HepG2 (cell line): ENCODE data around the gene OSBPL5. TPM values are rescaled to one million over a fixed set of nuclear protein-coding genes. Genes with fewer than 3 reads are reported as not detected.

Experiments used
- BORCS8-MEF2B ChIP-seq: sonication (generic); formaldehyde crosslinking; IDR thresholded peaks from 2 replicates; pipeline ENCODE4 v1.8.0; 2022; ENCODE audit warnings: mild to moderate bottlenecking, missing genetic modification reagents
- CREM ChIP-seq, 2 experiments: sonication (generic) in 1 of 2; formaldehyde crosslinking in 1 of 2; IDR thresholded peaks; 2 replicates each; pipeline versions ENCODE4 v1.4.0 to v1.6.1; 2016 to 2020; ENCODE audit warnings: antibody characterized with exemption in 1 of 2, mild to moderate bottlenecking in 1 of 2, missing genetic modification reagents in 1 of 2
- FOXK2 ChIP-seq: fragments of 450-650 bp; IDR thresholded peaks from 2 replicates; pipeline ENCODE4 v1.6.1; 2016
- GABPA ChIP-seq, 2 experiments: IDR thresholded peaks; 2 replicates each; pipeline ENCODE4 v1.6.1; 2011 to 2016; ENCODE audit warnings: low read depth in 2 of 2, low read length in 1 of 2, missing biosample characterization in 1 of 2, missing genetic modification characterization in 1 of 2
- HNRNPLL ChIP-seq: fragments of 200-400 bp; formaldehyde crosslinking; IDR thresholded peaks from 2 replicates; pipeline ENCODE4 v1.6.1; 2017; ENCODE audit warnings: mild to moderate bottlenecking, low read depth, low read length; ENCODE audit not compliant: poor library complexity, severe bottlenecking
- KLF11 ChIP-seq: IDR thresholded peaks from 2 replicates; pipeline ENCODE4 v1.6.1; 2016; ENCODE audit warnings: missing compliant biosample characterization
- MAFK ChIP-seq, 2 experiments: IDR thresholded peaks in 1 of 2; conservative IDR thresholded peaks in 1 of 2; 2 replicates each; pipeline ENCODE4 v1.6.1; 2011; ENCODE audit warnings: improper control_type of control experiment in 2 of 2, low read length in 2 of 2
- NR2F2 ChIP-seq: IDR thresholded peaks from 2 replicates; pipeline ENCODE4 v1.6.1; 2012; ENCODE audit warnings: low read depth, inconsistent platforms, borderline replicate concordance
- RELA ChIP-seq: sonication (generic); formaldehyde crosslinking; IDR thresholded peaks from 2 replicates; pipeline ENCODE4 v1.4.0; 2020; ENCODE audit warnings: missing genetic modification reagents
- SAFB2 ChIP-seq: sonication (generic); formaldehyde crosslinking; IDR thresholded peaks from 2 replicates; pipeline ENCODE4 v1.5.1; 2020; ENCODE audit warnings: missing genetic modification reagents, low read depth, mild to moderate bottlenecking, borderline replicate concordance
- STAG1 ChIP-seq: sonication (generic); formaldehyde crosslinking; IDR thresholded peaks from 2 replicates; pipeline ENCODE4 v1.4.0; 2020; ENCODE audit warnings: missing genetic modification reagents
- ZNF225 ChIP-seq: sonication (generic); formaldehyde crosslinking; IDR thresholded peaks from 2 replicates; pipeline ENCODE4 v1.4.0; 2020; ENCODE audit warnings: mild to moderate bottlenecking, missing genetic modification reagents
- ZNF260 ChIP-seq: sonication (generic); formaldehyde crosslinking; IDR thresholded peaks from 2 replicates; pipeline ENCODE4 v1.4.0; 2020; ENCODE audit warnings: missing genetic modification reagents, low read depth, mild to moderate bottlenecking, borderline replicate concordance
- ZNF329 ChIP-seq: sonication (generic); formaldehyde crosslinking; IDR thresholded peaks from 2 replicates; pipeline ENCODE4 v1.9.0; 2021; ENCODE audit warnings: low read depth, mild to moderate bottlenecking, missing genetic modification reagents
- ZNF468 ChIP-seq: sonication (generic); formaldehyde crosslinking; IDR thresholded peaks from 2 replicates; pipeline ENCODE4 v1.8.0; 2022; ENCODE audit warnings: mild to moderate bottlenecking, moderate library complexity, missing genetic modification reagents
- ZNF512 ChIP-seq: sonication (generic); formaldehyde crosslinking; IDR thresholded peaks from 2 replicates; pipeline ENCODE4 v1.4.0; 2020; ENCODE audit warnings: mild to moderate bottlenecking, missing genetic modification reagents
- ZNF530 ChIP-seq: sonication (generic); formaldehyde crosslinking; IDR thresholded peaks from 2 replicates; pipeline ENCODE4 v1.5.0; 2020; ENCODE audit warnings: low read depth, mild to moderate bottlenecking, missing genetic modification reagents
- ZNF678 ChIP-seq: sonication (generic); formaldehyde crosslinking; IDR thresholded peaks from 2 replicates; pipeline ENCODE4 v1.4.0; 2020; ENCODE audit warnings: mild to moderate bottlenecking, missing genetic modification reagents
- polyA plus RNA-seq, 8 experiments: library from polyadenylated mRNA; depleted of rRNA in 3 of 8; stranded (reverse) in 7 of 8; unstranded in 1 of 8; fragments of >200 nt; fragmentation: Illumina TruSeq in 4 of 8; extraction: Trizol in 4 of 8; gene quantifications; 2 replicates each; pipeline versions ENCODE4 v1.2.1 to v1.2.3, GENCODE V29; 2011 to 2016; ENCODE audit warnings: low read depth in 4 of 8, missing spikeins in 1 of 8, mixed read lengths in 1 of 8; ENCODE audit not compliant: insufficient read depth in 1 of 8
- total RNA-seq, 5 experiments: library from RNA; depleted of rRNA; stranded (reverse); fragments of >200 nt; fragmentation: Illumina TruSeq; extraction: Trizol; gene quantifications; 2 replicates each; pipeline ENCODE4 v1.2.3, GENCODE V29; 2016; ENCODE audit warnings: low read depth in 1 of 5
- TF ChIP-seq, protein P1 (sequence below): sonication (generic); formaldehyde crosslinking; IDR thresholded peaks from 2 replicates; pipeline ENCODE4 v1.5.0; 2020; ENCODE audit warnings: missing genetic modification reagents
- TF ChIP-seq, protein P2 (sequence below): sonication (generic); formaldehyde crosslinking; IDR thresholded peaks from 2 replicates; pipeline ENCODE4 v1.5.1; 2020; ENCODE audit warnings: missing genetic modification reagents, mild to moderate bottlenecking, borderline replicate concordance
- TF ChIP-seq, protein P3 (sequence below): sonication (generic); formaldehyde crosslinking; IDR thresholded peaks from 2 replicates; pipeline ENCODE4 v1.4.0; 2020; ENCODE audit warnings: missing genetic modification reagents, mild to moderate bottlenecking, borderline replicate concordance

OSBPL5 gene
- total and polyA plus RNA-seq, 2 of the 13 experiments (the other 11 are each of a cell fraction or from before 2014, with no cell fraction given): not detected

DNA sequence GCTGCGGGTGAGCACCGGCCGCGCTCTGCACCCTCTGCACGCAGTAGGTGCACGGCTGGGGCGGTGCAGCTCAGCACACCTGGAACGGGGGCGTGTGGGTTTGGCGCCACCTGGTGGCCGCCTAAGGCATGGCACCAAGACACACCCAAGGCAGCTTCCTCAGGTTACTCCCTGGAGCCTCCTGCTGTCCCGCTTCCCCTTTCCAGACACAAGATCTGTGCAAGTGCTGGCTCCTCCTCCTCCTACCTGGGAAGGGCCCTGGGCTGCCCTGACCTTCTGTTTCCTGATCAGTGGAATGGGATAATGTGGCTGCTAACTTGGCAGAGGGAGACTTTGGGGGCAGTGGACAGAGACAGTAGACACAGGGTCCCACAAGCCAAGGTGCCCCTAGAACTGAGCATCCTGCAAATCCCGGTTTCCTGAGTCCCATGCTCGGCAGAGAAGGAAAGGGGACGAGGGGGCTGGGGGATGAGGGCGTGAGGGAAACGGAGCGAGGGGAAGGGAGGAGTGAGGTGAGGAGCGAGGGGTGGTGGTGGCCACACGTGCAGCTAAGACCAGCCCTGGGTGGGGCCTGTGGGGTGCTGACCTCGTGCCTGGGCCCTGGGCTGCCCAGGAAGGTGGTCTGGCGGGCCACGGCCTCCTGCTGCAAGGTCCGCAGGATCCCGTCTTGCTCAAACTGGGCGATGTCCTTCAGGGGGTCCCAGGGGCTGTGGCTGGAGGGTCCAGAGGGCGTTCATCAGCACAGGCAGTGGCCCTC, 73.1 kb downstream of the OSBPL5 start (continued):
- TF ChIP-seq, protein P1, sequence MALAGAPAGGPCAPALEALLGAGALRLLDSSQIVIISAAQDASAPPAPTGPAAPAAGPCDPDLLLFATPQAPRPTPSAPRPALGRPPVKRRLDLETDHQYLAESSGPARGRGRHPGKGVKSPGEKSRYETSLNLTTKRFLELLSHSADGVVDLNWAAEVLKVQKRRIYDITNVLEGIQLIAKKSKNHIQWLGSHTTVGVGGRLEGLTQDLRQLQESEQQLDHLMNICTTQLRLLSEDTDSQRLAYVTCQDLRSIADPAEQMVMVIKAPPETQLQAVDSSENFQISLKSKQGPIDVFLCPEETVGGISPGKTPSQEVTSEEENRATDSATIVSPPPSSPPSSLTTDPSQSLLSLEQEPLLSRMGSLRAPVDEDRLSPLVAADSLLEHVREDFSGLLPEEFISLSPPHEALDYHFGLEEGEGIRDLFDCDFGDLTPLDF (CRISPR knock-in tag): no peak
- TF ChIP-seq KLF11 (CRISPR knock-in tag): no peak
- TF ChIP-seq CREM (IDR thresholded peaks at IDR 0.05): no peak
- TF ChIP-seq CREM (CRISPR knock-in tag; IDR thresholded peaks at IDR 0.05): no peak
- TF ChIP-seq ZNF530 (CRISPR knock-in tag): no peak
- TF ChIP-seq STAG1 (CRISPR knock-in tag): peak; percentile 98
- no peak for TF ChIP-seq FOXK2
- TF ChIP-seq MAFK (conservative IDR thresholded peaks at IDR 0.05 in 1 of 2, IDR thresholded peaks at IDR 0.05 in 1 of 2; ENCODE audit: low read length in 2 of 2): no peak
- no peak for TF ChIP-seq RELA (CRISPR knock-in tag)
- TF ChIP-seq BORCS8-MEF2B: 0 out of 2 replicates have a peak, but pooled peaks have one; percentile 55
- TF ChIP-seq SAFB2 (CRISPR knock-in tag): no peak
- TF ChIP-seq, protein P2, sequence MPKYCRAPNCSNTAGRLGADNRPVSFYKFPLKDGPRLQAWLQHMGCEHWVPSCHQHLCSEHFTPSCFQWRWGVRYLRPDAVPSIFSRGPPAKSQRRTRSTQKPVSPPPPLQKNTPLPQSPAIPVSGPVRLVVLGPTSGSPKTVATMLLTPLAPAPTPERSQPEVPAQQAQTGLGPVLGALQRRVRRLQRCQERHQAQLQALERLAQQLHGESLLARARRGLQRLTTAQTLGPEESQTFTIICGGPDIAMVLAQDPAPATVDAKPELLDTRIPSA: no peak
- peak; percentile 36 for TF ChIP-seq HNRNPLL
- no peak for TF ChIP-seq ZNF260
- TF ChIP-seq ZNF468 (CRISPR knock-in tag): no peak
- TF ChIP-seq GABPA (IDR thresholded peaks at IDR 0.05; ENCODE audit: low read depth, low read length): no peak
- no peak for TF ChIP-seq GABPA (CRISPR knock-in tag; IDR thresholded peaks at IDR 0.05; ENCODE audit: low read depth)
- no peak for TF ChIP-seq NR2F2
- no peak for TF ChIP-seq ZNF678 (CRISPR knock-in tag)
- TF ChIP-seq, protein P3, sequence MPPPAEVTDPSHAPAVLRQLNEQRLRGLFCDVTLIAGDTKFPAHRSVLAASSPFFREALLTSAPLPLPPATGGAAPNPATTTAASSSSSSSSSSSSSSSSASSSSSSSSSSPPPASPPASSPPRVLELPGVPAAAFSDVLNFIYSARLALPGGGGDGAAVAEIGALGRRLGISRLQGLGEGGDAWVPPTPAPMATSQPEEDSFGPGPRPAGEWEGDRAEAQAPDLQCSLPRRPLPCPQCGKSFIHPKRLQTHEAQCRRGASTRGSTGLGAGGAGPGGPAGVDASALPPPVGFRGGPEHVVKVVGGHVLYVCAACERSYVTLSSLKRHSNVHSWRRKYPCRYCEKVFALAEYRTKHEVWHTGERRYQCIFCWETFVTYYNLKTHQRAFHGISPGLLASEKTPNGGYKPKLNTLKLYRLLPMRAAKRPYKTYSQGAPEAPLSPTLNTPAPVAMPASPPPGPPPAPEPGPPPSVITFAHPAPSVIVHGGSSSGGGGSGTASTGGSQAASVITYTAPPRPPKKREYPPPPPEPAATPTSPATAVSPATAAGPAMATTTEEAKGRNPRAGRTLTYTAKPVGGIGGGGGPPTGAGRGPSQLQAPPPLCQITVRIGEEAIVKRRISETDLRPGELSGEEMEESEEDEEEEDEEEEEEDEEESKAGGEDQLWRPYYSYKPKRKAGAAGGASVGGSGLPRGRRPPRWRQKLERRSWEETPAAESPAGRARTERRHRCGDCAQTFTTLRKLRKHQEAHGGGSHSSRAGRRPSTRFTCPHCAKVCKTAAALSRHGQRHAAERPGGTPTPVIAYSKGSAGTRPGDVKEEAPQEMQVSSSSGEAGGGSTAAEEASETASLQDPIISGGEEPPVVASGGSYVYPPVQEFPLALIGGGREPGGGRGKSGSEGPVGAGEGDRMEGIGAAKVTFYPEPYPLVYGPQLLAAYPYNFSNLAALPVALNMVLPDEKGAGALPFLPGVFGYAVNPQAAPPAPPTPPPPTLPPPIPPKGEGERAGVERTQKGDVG (CRISPR knock-in tag): no peak
- TF ChIP-seq ZNF512 (CRISPR knock-in tag): no peak
- TF ChIP-seq ZNF225 (CRISPR knock-in tag): no peak
- no peak for TF ChIP-seq ZNF329 (CRISPR knock-in tag)
